Renal pelvis (tissue), 4 donors: ENCODE results near the gene HHLA2. TPM values are rescaled to one million over a fixed set of nuclear protein-coding genes. Genes with fewer than 3 reads are reported as not detected.

Experiments
- DNase-seq: peaks from one replicate; pipeline ENCODE4 v3.0.0-alpha.2; 2013
- polyA plus RNA-seq, 3 donors: library from polyadenylated mRNA; unstranded; fragments of 120-200 nt; gene quantifications; one replicate each; pipeline ENCODE4 v1.2.1, GENCODE V29; 2013; ENCODE audit not compliant: insufficient read length in 3 of 3

HHLA2 gene
- polyA plus RNA-seq, 3 donors: 11.0 to 16.5 (median 16.3) TPM

DNA sequence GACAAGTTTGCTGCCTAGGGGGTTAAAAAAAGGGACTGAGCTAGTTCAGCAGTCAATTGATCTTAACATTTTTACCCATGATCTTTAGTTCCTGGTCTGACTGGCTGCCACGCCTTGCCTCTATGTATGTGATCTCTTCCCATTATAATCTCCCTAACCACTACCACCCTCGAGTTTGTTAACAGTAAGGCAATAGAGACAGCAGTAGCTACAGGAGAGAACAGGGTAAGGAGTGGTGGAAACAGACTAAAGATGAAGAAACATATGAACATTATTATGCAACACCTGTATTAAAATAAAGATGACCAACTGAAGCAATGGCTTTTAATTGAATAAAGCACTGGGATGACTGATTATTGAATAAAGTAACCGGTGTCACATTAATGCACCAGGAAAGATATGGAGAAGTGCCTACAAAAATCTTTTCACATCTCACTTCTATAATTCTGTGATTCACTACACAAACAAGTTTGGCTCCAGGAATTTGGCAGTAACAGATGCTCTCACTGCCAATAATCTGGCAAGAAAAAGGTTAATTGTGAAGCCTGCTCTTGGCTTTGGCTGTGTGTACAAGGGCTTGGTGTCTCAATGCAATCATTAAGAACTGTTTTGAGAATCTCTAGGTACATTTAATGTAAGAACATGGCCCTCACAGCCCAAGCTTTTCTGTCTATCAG, 95.7 kb downstream of the HHLA2 start:
- no peak for DNase-seq

DNA sequence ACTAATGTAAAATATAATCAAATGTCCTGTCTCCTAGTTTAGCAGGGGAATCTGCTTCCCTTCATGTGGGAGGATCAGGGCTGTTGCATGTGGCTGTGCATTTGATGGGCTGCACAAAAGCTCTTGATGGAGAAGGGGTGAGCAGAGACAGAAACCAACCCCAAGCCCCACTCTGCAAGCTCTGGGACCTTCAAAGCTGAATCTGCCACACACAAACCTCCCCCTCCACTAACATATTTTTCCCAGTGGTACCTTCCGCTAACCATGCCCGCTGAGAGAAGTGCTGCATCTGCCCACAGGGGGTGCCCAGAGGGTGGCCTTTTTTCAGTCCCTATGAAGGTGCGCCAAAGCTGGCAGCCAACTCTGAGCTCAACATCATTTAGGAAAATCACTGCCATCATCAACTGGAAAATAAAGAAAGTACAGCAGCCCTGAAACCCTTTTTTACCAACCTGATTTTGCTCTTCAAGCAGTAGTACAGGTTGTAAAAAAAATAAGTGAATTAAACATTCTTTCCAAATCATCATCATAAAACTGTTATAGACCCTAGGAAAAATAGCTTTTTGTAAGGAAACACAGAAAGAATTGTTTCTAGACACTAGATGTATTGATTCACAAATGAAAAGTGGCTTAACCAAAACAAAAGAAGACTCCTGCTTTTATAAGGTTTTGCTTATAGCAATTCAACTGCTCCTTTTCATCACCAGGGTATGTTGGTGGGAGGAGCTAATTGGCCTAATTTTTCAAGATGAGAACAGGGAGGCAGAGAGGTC, 97.0 kb downstream of the HHLA2 start:
- DNase-seq: no peak

DNA sequence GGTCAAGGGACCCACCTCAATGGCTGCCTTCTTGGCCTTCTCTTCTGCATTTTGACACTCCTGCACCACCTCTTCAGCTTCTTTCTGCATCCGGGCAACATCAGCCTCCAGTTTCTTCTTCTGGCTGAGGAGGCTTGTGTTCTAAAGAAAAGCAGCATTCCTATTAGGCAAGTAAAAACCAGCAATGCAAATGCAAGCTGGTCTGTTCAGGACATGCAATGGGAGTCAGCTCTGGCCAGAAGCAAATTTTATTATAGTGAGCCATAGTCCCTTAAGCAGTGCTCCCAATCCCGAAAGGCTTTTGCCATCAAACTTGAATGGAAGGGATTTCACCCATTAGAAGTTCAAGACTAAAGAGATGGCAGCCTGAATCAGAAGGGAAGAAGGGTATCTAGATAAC, 97.7 kb downstream of the HHLA2 start:
- DNase-seq: no peak

DNA sequence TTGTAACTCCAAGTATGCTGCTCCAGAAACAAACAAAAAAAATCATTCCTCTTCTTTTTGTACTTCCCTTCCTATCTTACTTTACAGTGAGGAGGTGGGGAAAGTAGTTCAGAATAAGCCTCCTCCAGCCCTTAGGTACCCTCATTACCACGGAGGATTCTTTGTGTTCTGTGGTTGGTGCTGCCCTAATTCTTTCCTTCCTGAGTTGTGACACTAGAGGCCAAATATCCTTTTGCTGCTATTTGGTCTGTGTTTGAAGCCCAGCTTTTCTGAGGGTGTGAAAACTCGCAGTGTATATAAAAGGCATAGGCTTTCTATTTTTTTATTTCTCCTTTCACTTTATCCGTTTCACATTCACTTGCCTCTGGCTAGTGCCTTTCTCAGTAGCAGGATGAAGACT, 98.2 kb downstream of the HHLA2 start:
- DNase-seq: no peak

DNA sequence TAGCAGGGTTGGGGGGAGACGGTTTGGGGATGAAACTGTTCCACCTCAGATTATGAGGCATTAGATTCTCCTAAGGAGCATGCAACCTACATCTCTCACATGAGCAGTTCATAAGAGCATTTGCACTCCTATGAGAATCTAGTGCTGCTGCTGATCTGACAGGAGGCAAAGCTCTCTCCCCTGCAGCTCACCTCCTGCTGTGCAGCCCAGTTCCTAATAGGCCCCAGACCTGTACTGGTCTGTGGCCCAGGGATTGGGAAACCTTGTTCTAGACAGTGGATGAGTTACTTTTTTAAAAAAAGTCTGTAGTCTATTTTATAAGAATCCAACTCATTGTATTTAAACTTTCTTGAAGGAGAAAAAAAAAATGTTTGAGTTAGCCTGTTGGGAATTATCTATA, 100.0 kb downstream of the HHLA2 start:
- DNase-seq: no peak

DNA sequence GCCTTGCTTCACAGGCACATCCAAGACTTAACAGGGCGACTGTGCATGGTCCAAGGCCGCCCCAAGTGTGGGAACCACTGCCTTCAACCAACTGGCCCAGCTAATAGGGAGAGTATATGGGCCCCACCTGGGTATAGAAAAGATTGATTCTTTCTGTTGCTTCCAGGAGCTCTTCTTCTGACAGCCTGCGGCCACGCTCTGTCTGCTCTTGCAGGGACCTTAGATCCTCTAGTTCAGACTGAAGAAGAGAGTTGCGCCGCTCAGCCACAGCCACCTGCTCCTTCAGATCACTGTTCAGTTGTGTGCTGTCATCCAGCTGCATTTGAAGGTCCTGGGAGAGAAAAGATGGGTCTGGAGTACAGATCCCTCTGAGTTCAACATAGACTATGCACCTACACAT, 102.2 kb downstream of the HHLA2 start:
- DNase-seq: no peak

DNA sequence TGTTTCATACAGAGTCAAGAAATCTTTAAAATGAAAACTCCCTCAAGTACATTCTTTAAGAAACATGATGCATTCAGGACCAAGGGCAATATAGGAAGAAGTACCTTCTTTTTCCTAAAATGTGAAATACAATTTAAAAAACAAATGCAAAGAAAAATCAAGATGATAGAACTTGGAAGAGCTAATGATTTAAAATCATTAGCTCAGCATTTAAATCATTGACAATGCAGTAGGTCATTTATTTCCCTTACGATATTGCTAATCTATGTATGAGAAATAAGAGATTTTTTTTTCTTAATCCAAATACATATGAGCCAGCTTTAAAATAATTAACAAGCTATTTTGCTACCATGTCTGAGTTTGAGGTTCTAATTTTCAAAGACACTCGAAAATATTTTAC, 105.5 kb downstream of the HHLA2 start:
- no peak for DNase-seq

DNA sequence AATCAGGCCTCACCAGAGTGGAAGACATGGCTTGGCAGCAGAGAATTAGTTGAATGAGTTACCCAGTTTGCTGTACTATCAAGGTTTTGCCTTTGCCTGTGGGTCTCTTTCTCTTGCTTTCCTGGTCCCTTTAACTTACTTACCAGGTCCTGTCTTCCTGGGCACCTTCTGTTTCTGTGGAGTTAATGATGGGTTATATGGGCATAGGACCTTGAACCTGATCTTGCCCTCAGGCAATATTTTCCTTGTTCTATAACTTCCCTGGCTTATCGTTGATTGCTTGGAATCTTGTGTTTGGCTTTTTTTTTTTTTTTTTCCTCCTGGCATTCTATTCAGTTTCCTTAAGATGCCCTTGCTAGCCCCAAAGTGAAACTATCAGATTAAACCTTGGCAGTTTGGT, 106.8 kb downstream of the HHLA2 start:
- DNase-seq: no peak

DNA sequence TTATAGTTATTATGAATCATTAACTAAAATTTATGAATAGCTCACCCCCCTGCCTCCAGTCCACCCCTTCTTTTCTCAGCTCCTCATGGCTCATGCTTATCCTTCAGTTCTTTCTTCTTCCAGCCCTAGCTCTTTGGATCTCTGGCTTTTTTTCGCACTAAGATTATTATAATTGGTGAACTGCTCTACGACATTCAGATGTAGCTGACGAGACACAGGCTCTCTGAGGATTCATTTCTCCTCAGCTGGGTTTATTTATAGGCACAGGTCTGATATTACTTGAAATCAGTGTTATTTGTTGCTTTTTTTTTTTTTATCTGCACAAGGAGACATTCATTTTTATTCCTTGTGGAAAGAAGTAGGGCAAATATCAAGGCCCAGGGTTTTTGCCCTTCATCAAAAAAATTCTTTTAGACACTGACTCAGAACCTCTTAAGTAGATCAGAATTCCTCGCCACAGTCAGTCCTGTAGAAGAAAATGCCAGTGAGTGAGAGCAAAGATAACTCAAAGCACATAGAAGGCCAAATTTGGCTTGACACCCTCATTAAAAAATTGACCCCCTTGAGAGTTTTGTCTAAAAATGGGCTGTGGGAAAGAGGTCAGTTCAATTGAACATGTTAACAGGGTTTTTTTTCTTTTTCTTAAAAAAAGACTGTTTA, 107.5 kb downstream of the HHLA2 start:
- no peak for DNase-seq

DNA sequence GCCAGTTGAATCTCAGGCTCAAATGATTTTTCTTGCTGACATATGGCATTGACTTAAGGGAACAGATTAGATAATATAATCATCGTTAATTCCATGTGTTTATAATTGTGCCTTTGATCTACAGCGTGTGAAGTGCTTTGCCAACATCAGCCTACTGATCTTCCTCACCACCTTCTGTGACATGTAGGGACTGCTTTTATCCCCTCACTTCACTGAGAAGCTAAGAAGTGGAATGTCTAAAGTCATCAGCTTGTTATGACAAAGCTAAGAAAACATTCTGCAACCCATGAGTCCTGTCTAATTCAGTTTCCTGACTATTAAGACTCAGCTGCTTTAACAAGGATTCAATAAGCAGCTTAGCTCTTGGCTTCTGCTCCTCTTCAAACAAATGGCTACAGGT, 108.0 kb downstream of the HHLA2 start:
- no peak for DNase-seq

DNA sequence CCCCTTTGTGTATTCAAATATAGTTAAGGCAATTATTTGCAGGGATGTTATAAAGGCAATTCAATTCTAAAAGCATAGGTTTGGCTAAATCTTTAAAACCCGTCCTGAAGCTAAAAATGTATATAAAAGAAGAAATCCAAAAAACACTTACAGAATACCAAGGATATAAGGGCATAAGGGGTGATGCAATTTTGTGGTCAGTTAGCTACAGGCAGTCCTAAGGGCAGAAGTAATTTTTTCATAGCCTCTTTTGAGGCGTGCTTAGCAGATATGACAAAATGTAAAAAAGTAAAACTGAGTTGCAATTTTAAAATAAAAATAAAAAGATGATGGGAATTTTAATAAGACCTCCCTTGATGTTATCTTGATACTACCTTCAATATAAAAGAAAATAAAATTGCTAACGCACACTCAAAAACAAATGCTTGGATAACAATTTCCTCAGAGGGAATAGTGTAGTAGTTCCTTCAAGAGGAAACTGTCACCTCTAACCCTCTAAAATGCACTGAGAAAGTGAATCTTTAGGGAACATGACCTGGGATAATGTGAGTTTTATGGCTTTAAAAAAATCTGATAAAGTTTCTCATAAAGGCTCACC, 109.8 kb downstream of the HHLA2 start:
- no peak for DNase-seq

DNA sequence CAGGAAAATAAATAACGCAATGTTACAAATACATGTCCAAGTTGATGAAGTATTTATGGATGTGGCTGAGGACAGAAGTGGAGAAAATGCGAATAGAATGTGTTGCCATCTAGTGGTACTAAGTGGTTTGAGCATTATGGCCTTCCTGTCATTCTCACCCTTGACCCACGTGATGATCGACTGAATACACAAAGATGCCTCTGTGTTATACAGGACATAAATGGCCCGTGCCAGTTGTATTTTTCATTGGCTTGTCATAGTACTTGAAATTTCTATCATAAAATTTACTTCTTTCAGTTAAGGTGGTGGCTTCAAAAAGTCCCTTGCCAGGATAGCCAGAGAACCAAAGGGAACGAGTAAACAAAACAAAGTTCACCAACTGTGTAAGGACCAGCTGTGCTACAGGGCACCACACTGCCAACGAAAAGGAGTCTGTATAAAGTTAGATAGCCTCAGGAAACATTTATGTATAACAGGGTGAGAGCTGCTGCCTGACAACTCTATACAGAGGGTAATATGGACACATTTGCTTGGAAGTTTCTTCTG, 110.4 kb downstream of the HHLA2 start:
- DNase-seq: no peak

DNA sequence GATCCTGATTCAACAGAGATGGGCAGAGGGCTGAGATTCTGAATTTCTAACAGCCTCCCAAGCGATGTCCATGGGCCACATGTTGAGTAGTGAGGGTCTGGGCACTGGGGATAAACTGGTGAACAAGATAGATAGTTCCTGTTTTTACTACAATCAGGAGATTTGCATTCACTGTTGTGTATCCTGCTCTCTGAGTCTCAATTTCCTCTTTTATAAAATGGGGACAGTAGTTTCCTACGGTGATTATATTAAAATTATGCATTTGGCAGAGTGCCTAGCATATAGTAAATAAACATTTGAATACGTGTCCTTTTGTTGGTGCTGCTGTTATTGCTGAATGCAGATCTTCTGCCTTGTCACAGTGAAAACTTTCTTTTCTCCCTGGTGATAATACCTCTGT, 111.5 kb downstream of the HHLA2 start:
- no peak for DNase-seq

DNA sequence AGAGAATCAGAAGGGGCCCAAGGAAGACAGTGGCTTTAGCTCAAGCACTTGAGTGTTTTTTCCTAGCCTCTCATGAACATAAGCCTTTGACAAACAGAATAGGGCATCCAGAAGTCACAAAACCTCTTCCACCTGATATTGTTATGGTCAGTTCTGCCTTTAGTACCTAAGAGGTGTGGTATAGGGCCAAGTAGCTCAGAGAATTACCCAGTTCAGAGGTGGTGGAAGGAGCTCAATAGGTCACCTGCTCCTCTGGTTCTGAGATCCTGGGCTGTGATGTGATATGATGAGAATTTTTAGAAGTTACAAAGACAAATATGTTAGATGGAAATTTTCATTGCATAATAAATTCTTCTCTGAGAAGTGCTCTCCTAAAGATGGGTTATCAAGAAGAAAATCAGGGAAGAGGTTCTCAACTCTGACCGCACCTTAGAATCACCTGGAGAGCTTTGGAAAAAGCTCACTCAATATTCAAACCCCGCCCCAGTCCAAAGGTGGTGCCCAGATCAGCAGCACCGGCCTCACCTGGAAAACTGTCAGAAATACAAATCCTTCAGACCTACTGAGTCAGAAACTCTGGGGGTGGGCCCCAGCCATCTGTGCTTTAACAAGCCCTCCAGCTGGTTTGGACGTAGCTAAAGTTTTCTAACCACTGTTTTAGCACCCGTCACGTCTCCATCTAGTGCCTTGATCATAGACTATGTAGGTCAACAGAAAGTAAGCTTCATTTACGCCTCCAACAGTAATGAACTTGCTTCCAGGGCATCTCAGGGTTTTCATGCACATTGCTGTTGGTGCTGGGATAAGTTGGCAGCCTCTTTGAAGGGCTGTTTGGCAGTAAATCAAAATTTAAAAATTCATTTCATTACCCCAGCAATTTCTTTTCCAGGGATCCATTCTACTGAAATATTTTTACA, 112.8 kb downstream of the HHLA2 start:
- no peak for DNase-seq

DNA sequence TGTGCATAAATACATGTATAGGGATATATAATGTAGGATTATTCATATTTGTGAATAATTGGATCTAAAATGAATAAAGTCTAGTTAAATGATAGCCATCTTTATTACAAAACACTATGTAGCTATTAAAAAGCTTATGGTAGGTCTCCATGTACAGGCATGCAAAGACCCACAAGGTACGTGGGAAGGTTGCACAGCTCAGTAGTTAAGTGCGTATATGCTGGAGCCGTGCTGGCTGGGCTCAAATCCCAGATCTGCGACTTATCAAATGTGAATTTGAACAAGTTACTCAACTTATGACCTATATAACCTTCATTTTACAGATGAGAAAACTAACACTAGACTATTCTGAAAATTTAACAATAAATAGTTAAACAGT, 113.4 kb downstream of the HHLA2 start:
- no peak for DNase-seq

DNA sequence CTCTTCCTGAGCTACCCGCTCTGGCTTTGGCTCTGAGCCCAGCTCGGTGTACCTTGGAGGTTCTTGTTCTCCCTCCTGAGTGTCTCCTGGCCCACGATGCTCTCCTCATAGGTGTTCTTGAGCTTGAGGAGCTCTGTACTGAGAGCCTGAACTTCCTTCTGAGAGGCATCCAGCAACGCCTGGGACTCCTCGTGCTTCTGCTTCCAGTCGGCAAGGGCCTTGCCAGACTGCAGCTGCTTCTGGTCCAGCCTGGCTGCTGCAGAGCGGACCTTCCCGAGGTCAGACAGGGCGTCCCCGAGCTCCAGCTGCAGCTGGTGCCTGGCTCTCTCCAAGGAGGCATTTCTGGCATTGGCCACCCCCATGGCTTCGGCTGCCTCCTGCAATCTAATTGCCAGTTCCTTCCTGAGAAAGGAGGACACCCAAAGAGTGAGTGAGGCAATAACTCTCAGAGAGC, 114.2 kb downstream of the HHLA2 start:
- DNase-seq: no peak

DNA sequence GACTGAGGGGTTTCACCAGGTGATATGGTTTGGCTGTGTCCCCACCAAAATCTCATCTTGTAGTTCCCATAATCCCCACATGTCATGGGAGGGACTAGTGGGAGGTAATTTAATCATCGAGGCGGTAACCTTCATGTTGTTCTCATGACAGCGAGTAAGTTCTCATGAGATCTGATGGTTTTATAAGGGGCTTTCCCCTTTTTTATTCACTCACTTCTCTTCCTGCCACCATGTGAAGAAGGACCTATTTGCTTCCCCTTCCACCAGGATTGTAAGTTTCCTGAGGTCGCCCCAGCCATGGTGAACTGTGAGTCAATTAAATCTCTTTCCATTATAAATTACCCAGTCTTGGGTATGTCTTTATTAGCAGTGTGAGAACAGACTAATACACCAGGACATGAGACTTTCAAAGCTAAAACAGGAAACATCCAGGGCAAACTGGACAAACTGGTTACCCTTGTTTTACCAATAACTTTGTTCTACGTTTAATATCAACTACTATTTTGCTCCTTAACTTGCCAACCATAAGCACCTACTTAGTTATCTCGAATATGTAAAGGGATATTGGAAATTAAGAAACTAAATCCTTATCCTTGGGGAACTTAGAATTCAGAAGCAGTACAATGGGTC, 115.9 kb downstream of the HHLA2 start:
- no peak for DNase-seq

DNA sequence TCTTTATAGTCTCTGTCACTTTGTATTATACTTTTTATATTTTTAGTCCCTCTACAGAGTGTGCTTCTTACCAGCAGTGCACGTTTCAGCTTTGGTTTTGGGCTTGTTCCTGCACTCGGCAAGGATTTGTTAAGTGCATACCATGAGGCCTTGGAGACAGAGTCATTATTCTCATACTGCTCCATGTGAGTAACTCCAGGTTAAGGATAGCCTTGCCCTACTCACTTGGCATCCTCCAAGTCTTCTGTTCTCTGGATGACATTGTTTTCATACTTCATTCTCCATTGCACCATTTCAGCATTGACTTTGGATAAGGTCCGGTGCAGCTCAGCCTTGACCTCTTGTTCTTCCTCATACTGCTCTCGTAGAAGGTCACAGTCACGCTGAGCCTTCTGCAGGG, 117.7 kb downstream of the HHLA2 start:
- no peak for DNase-seq

DNA sequence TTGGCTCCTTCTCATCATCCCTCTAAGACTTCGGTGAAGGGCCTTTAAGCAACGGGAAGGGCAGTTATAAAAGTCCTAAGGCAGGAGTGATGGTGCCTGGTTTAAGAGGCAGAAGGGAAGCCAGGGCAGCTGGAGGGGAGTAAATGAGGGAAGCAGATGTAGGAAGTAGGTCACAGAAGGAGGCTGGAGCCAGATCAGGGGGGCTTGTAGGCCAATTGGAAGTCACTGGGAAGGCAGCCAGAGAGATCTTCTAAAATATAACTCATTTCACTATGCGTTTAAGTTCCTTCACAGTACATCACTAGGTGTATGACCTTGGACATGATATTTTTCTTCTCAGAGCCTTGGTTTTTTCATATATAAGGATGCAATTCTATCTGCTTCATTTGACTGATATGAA, 119.3 kb downstream of the HHLA2 start:
- DNase-seq: no peak

DNA sequence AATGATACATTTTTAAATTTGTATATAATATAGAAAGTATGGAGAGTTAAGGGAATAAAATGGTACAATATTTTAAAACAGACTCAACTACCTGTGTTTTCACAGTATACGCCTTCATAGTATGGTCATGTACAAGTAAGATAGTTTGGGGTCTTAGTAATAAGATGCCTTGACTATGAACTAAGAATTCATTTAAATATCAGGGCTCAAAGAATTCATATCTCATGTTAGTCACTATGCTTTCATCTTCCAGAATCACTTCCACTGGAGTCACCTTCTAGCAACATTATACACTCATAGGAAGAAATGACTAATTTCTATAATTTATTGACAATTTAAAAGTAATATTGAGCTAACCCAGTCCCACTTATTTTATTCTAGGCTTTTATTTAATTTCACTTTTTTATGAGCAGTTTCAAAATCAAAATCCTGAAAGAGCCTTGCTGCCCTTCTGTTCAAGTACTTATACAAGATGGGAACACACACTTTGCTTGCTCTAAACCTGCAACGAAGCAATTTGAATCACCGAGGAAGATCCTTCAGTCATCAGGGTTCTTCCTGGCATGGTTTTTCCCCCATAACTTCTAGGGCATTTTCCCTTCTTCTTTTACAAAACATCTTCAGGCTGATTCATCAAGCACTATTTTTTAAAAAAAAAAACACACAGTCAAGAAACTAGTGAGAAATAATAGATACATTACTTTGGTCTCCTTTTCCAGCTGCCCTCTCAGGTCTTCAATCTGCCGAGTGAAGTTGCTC, 119.9 kb downstream of the HHLA2 start:
- DNase-seq: no peak
